Breast epithelium (tissue), 3 donors: ENCODE data around the gene PRKAB1.

Experiments
- CTCF ChIP-seq, 3 donors: fragments of 450-650 bp; IDR thresholded peaks; one replicate each; pipeline ENCODE4 v1.5.1; 2016 to 2017; ENCODE audit warnings: antibody characterized with exemption in 3 of 3, mild to moderate bottlenecking in 3 of 3, moderate library complexity in 3 of 3
- POLR2A ChIP-seq: fragments of 450-650 bp; IDR thresholded peaks from one replicate; pipeline ENCODE4 v1.6.1; 2016; ENCODE audit warnings: antibody characterized with exemption, mild to moderate bottlenecking, moderate library complexity

GRCh38 chr12:119627686-119628085 is 40.2 kb upstream of the PRKAB1 start:
- TF ChIP-seq CTCF (IDR thresholded peaks at IDR 0.05) (no peak), POLR2A (no peak)
